ENCODE results near the gene SGMS2.

GRCh38 chr4:107876099-107876498 lies 51.4 kb downstream of the SGMS2 start:
- no peak for TF ChIP-seq CTCF (IDR thresholded peaks at IDR 0.05 in 4 of 5, conservative IDR thresholded peaks at IDR 0.05 in 1 of 5)
- no peak for TF ChIP-seq POLR2A (IDR thresholded peaks at IDR 0.05)

Data from gastrocnemius medialis (tissue), 4 donors.